ENCODE measurements around the gene PRRX2. TPM values are rescaled to one million over a fixed set of nuclear protein-coding genes. Genes with fewer than 3 reads are reported as not detected.

Gene PRRX2
- total RNA-seq, 6 donors from 2014 or later, result 0.61 to 5.8 (median 1.3) TPM; not detected in 3

GRCh38 chr9:129676975-129677374, 11.5 kb downstream of the PRRX2 start:
- Histone ChIP-seq H3K36me3 (no peaks in the 10 kb centered on the region), H3K4me1 (no peaks in the 10 kb centered on the region), H3K27ac (no peak overlapping the region), H3K27me3 (no peaks in the 10 kb centered on the region), H3K9me3 (no peaks in the 10 kb centered on the region), H3K4me3 (no peak overlapping the region)
- TF ChIP-seq POLR2AphosphoS5 (IDR thresholded peaks at IDR 0.05) (no peak), EP300 (IDR thresholded peaks at IDR 0.05) (no peak), POLR2A (IDR thresholded peaks at IDR 0.05) (no peak), CTCF (IDR thresholded peaks at IDR 0.05) (no peak)
- 63 to 80% methylated on average over 11 to 12 of the region's 12 CpGs for WGBS, 2 donors
- DNase-seq (no peak), ATAC-seq (ENCODE audit: low FRiP score in 2 of 2) (peak in 1 of 2 donors; percentile 63)

GRCh38 chr9:129677456-129677855, 12.0 kb downstream of the PRRX2 start:
- no peak for DNase-seq
- ATAC-seq (ENCODE audit: low FRiP score in 2 of 2), result peak in 1 of 2 donors; percentile 62
- TF ChIP-seq POLR2A (IDR thresholded peaks at IDR 0.05) (no peak), POLR2AphosphoS5 (IDR thresholded peaks at IDR 0.05) (no peak), CTCF (IDR thresholded peaks at IDR 0.05) (no peak), EP300 (IDR thresholded peaks at IDR 0.05) (no peak)
- H3K36me3 ChIP-seq, result no peaks in the 10 kb centered on the region
- no peak overlapping the region for H3K4me3 ChIP-seq
- no peaks in the 10 kb centered on the region for H3K27me3 ChIP-seq
- no peaks in the 10 kb centered on the region for H3K4me1 ChIP-seq
- H3K27ac ChIP-seq, result no peak overlapping the region
- no peaks in the 10 kb centered on the region for H3K9me3 ChIP-seq
- WGBS, 2 donors, result 53 to 62% methylated on average over 6 to 9 of the region's 9 CpGs

- Histone ChIP-seq H3K4me3 (no peak overlapping the region), H3K27ac (no peak overlapping the region), H3K9me3 (no peaks in the 10 kb centered on the region), H3K27me3 (no peaks in the 10 kb centered on the region), H3K4me1 (no peaks in the 10 kb centered on the region), H3K36me3 (no peaks in the 10 kb centered on the region)
- TF ChIP-seq POLR2AphosphoS5 (IDR thresholded peaks at IDR 0.05), result no peak
- TF ChIP-seq POLR2A (IDR thresholded peaks at IDR 0.05), result no peak
- no peak for TF ChIP-seq CTCF (IDR thresholded peaks at IDR 0.05)
- no peak for TF ChIP-seq EP300 (IDR thresholded peaks at IDR 0.05)
- 70 to 71% methylated on average over 6 to 9 of the region's 9 CpGs for WGBS, 2 donors
- DNase-seq (no peak), ATAC-seq (ENCODE audit: low FRiP score in 2 of 2) (no peak)
These were observed 13.4 kb downstream of the PRRX2 start for GRCh38 chr9:129678844-129679243.

- ATAC-seq (ENCODE audit: low FRiP score in 2 of 2), result no peak
- WGBS, 2 donors, result 69% methylated on average over 8 to 9 of the region's 9 CpGs
- Histone ChIP-seq H3K4me1 (no peaks in the 10 kb centered on the region), H3K27ac (no peak overlapping the region), H3K9me3 (no peaks in the 10 kb centered on the region), H3K4me3 (no peak overlapping the region), H3K36me3 (no peaks in the 10 kb centered on the region), H3K27me3 (no peaks in the 10 kb centered on the region)
- no peak for DNase-seq
- no peak for TF ChIP-seq POLR2AphosphoS5 (IDR thresholded peaks at IDR 0.05)
- TF ChIP-seq EP300 (IDR thresholded peaks at IDR 0.05), result no peak
These were observed 14.1 kb downstream of the PRRX2 start for GRCh38 chr9:129679537-129679936.

- no peaks in the 10 kb centered on the region for H3K4me1 ChIP-seq
- DNase-seq (no peak), ATAC-seq (ENCODE audit: low FRiP score in 2 of 2) (no peak)
- no peak overlapping the region for H3K27ac ChIP-seq
- H3K4me3 ChIP-seq, result no peak overlapping the region
- H3K27me3 ChIP-seq, result no peaks in the 10 kb centered on the region
- WGBS, 2 donors, result 72 to 78% methylated on average over 8 to 11 of the region's 11 CpGs
- no peaks in the 10 kb centered on the region for H3K9me3 ChIP-seq
- TF ChIP-seq POLR2A (IDR thresholded peaks at IDR 0.05), result no peak
- no peak for TF ChIP-seq CTCF (IDR thresholded peaks at IDR 0.05)
- no peak for TF ChIP-seq POLR2AphosphoS5 (IDR thresholded peaks at IDR 0.05)
- no peak for TF ChIP-seq EP300 (IDR thresholded peaks at IDR 0.05)
- no peaks in the 10 kb centered on the region for H3K36me3 ChIP-seq
These were observed 16.5 kb downstream of the PRRX2 start for GRCh38 chr9:129681924-129682323.

Data from upper lobe of left lung (tissue), 6 donors.